GM10248 (cell line): ENCODE measurements around the gene KIF3B.

ENCODE experiments used
- CTCF ChIA-PET: fragments of 300-600 bp; sonication (Branson Sonifier 250); formaldehyde crosslinking; extraction: SDS; loops from one replicate; lab custom pipeline; 2021; ENCODE audit warnings: antibody characterized with exemption; lab: Yijun Ruan, JAX
- POLR2A ChIA-PET: fragments of 350-650 bp; sonication (Branson Sonifier 250); formaldehyde crosslinking; extraction: SDS; loops from one replicate; lab custom pipeline; 2020; ENCODE audit warnings: antibody characterized with exemption; lab: Yijun Ruan, JAX
- DNase-seq: peaks from one replicate; pipeline ENCODE4 v3.0.0; 2012; ENCODE audit errors: extremely low spot score
- CTCF ChIP-seq: IDR thresholded peaks from 2 replicates; pipeline ENCODE4 v1.5.1; 2012; ENCODE audit warnings: mild to moderate bottlenecking, low read depth; ENCODE audit errors: extremely low read depth, missing control alignments, control extremely low read depth

The KIF3B gene

DNA sequence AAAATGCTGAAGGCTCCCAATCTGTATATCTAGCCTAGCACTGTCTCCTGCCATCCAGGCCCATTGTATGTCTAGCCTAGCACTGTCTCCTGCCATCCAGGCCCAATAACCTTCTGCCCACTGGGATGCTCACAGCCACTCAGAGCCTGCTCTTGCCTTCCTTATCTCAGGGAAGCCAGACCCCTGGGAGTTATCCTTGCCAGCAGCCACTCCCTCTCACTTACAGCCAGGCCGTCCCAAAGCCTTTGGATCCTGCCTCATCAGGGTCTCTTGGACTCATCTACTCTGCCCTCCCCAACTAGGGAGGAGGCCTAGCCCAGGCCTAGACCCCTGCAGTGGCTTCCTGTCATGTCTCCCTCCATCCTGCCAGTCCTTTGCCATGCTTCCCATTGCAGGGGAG, 37.3 kb downstream of the KIF3B start:
- no peak for DNase-seq
- no peak for TF ChIP-seq CTCF
- ChIA-PET POLR2A (no interaction called here), CTCF (interaction anchor here (1.0 kb wide), 1 partner anchor 12 kb away, joined by 4 read pairs; no protein-coding TSS in a partner anchor)

DNA sequence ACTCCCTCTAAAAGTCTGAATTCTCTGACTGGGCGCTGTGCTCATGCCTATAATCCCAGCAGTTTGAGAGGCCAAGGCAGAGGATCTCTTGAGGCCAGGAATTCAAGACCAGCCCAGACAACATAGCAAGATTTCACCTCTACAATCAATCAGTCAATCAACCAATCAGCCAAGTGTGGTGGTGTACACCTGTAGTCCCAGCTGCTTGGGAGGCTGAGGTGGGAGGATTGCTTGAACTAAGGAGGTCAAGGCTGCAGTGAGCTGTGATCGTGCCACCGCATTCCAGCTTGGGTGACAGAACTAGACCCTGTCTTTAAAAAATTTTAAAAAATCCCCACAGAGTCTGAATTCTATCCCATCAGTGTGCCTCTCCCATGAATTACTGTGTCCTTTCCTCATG, 37.9 kb downstream of the KIF3B start:
- TF ChIP-seq CTCF: no peak
- POLR2A ChIA-PET: no interaction called here
- CTCF ChIA-PET: interaction anchor here (0.7 to 1.8 kb wide), 4 partner anchors 9 to 463 kb away, joined by 3 to 5 read pairs (median 4); no protein-coding TSS in a partner anchor
- DNase-seq: no peak

DNA sequence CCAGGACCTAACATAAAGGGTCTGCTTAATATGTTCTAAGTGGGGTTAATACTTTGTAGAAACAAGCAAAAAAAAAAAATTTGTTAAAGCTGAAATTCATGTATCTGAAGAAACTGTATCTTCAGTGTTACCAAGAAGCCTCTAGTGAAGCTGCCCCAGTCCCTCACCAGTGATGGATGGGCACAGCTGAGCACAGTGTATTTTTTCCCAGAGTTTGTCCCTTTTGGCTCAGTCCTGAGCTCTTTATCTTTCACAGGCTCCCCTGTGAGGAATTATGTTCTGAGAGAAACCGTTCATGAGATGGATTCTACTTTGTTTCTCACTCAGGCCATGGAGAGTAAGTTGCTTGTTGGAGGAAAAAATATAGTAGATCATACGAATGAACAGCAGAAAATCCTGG, 38.4 kb downstream of the KIF3B start:
- no peak for DNase-seq
- ChIA-PET POLR2A (no interaction called here), CTCF (interaction anchor here (0.7 to 1.8 kb wide), 6 partner anchors 9 to 463 kb away, joined by 3 to 5 read pairs (median 4); no protein-coding TSS in a partner anchor)
- TF ChIP-seq CTCF: no peak

DNA sequence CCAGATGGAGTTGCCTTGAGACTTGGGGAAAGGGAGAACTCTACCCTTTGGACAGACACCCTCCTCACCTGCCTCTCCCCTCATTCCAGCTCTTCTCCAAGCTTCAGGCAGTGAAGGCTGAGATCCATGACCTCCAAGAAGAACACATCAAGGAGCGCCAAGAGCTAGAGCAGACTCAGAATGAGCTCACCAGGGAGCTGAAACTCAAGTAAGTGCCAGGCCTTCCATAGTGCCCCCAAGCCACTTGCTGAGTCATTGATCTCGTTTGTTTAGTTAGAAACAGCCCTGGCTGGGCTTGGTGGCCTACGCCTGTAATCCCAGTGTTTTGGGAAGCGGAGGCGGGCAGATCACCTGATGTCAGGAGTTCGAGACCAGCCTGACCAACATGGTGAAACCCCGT, 39.2 kb downstream of the KIF3B start:
- POLR2A ChIA-PET: no interaction called here
- no peak for DNase-seq

GRCh38 chr20:32319100-32319499, 41.6 kb downstream of the KIF3B start:
- ChIA-PET POLR2A (no interaction called here), CTCF (no interaction called here)
- no peak for DNase-seq
- TF ChIP-seq CTCF: no peak

More for the DNA sequence above, 39.2 kb downstream of the KIF3B start:
- CTCF ChIA-PET: interaction anchor here (0.9 to 1.8 kb wide), 6 partner anchors 8 to 37 kb away, joined by 3 to 5 read pairs (median 4); no protein-coding TSS in a partner anchor
- no peak for TF ChIP-seq CTCF

DNA sequence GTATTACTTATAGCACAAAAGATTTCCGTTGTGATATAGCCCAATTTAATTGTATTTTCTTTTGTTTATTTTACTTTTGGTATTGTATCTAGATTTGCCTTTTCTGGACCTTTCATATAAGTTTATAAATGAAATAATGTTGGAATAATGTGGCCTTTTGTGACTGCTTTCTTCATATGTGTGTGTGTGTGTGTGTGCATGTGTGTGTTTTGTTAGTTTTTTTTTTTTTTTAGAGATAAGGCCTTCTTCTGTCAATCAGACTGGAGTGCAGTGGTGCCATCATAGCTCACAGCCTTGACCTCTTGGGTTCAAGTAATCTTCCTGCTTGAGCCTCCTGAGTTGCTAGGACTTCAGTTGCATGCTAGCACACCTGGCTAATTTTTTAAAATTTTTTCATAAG, 42.9 kb downstream of the KIF3B start:
- ChIA-PET POLR2A (no interaction called here), CTCF (no interaction called here)
- no peak for DNase-seq
- TF ChIP-seq CTCF: no peak
